ENCODE data around the gene ST6GALNAC3. TPM values are rescaled to one million over a fixed set of nuclear protein-coding genes. Genes with fewer than 3 reads are reported as not detected.

ST6GALNAC3 gene
- total and polyA plus RNA-seq, 11 donors, result 2.5 to 7.7 (median 4.4) TPM

GRCh38 chr1:76543495-76543894 is 468.9 kb downstream of the ST6GALNAC3 start:
- no peak overlapping the region for H3K4me3 ChIP-seq

GRCh38 chr1:76546354-76546933 is 471.9 kb downstream of the ST6GALNAC3 start:
- no peaks in the 10 kb centered on the region for H3K27me3 ChIP-seq
- H3K4me1 ChIP-seq, result no peaks in the 10 kb centered on the region
- no peaks in the 10 kb centered on the region for H3K9me3 ChIP-seq
- H3K27ac ChIP-seq, result no peak overlapping the region
- no peak for DNase-seq
- TF ChIP-seq POLR2A (IDR thresholded peaks at IDR 0.05) (no peak), CTCF (IDR thresholded peaks at IDR 0.05) (no peak)
- no peaks in the 10 kb centered on the region for H3K36me3 ChIP-seq
- WGBS, 4 donors, result 87 to 95% (median 89%) methylated on average over 3 of the region's 3 CpGs
- ATAC-seq, result no peak
- no peak overlapping the region for H3K4me3 ChIP-seq
- intact Hi-C loops (cut with DNase I), result no loop called here

More at GRCh38 chr1:76543495-76543894, 468.9 kb downstream of the ST6GALNAC3 start:
- 81 to 92% (median 87%) methylated on average over 3 of the region's 3 CpGs for WGBS, 4 donors
- TF ChIP-seq POLR2A (IDR thresholded peaks at IDR 0.05) (no peak), CTCF (IDR thresholded peaks at IDR 0.05) (no peak)
- ATAC-seq (no peak), DNase-seq (no peak)
- Histone ChIP-seq H3K36me3 (no peaks in the 10 kb centered on the region), H3K27me3 (no peaks in the 10 kb centered on the region), H3K4me1 (no peaks in the 10 kb centered on the region), H3K27ac (no peak overlapping the region), H3K9me3 (peaks cover 0 to 8% (median 0%) of the 10 kb centered on the region in 12 donors)
- intact Hi-C loops (cut with DNase I), result no loop called here

- intact Hi-C loops (cut with DNase I), result no loop called here
- Histone ChIP-seq H3K4me1 (no peaks in the 10 kb centered on the region), H3K27me3 (no peaks in the 10 kb centered on the region), H3K9me3 (no peaks in the 10 kb centered on the region), H3K27ac (no peak overlapping the region), H3K4me3 (no peak overlapping the region), H3K36me3 (no peaks in the 10 kb centered on the region)
- no peak for DNase-seq
- ATAC-seq, result no peak
- no peak for TF ChIP-seq POLR2A (IDR thresholded peaks at IDR 0.05)
- no peak for TF ChIP-seq CTCF (IDR thresholded peaks at IDR 0.05)
Observed at GRCh38 chr1:76547916-76548315, 473.4 kb downstream of the ST6GALNAC3 start.

- DNase-seq, result no peak
- WGBS, 4 donors, result 72 to 78% (median 75%) methylated on average over 4 of the region's 4 CpGs
Observed at GRCh38 chr1:76548513-76549100, 474.1 kb downstream of the ST6GALNAC3 start.

More at GRCh38 chr1:76548513-76549100, 474.1 kb downstream of the ST6GALNAC3 start:
- Histone ChIP-seq H3K27me3 (no peaks in the 10 kb centered on the region), H3K4me1 (no peaks in the 10 kb centered on the region), H3K9me3 (no peaks in the 10 kb centered on the region), H3K36me3 (no peaks in the 10 kb centered on the region), H3K4me3 (no peak overlapping the region), H3K27ac (no peak overlapping the region)
- intact Hi-C loops (cut with DNase I), result no loop called here
- ATAC-seq, result no peak
- TF ChIP-seq POLR2A (IDR thresholded peaks at IDR 0.05), result no peak
- no peak for TF ChIP-seq CTCF (IDR thresholded peaks at IDR 0.05)

All from heart left ventricle (tissue), 16 donors.